CD4-positive, alpha-beta memory T cell (primary cell): ENCODE results near the gene FAM20C. TPM values are rescaled to one million over a fixed set of nuclear protein-coding genes. Genes with fewer than 3 reads are reported as not detected.
A peak's percentile ranks its signal among the peaks of the same experiment; 100 is the strongest.

Source experiments
- CTCF ChIA-PET: fragments of 350-600 bp; sonication (Branson Sonifier 250); formaldehyde crosslinking; loops from one replicate; lab custom pipeline; 2021; ENCODE audit warnings: inconsistent platforms; ENCODE audit not compliant: partially characterized antibody; lab: Charles Lee
- POLR2A ChIA-PET: fragments of 350-600 bp; sonication (Branson Sonifier 250); formaldehyde crosslinking; loops from one replicate; lab custom pipeline; 2021; ENCODE audit not compliant: partially characterized antibody; lab: Charles Lee
- DNase-seq, 5 donors: peaks; one replicate each; pipeline versions ENCODE4 v3.0.0 to v3.0.0-alpha.2; 2020 to 2022; ENCODE audit warnings: mixed read lengths in 1 of 5
- H3K27ac ChIP-seq: one replicate; pipeline ENCODE4 v1.7.0; 2013; ENCODE audit warnings: low read depth, low read length
- H3K27me3 ChIP-seq: 2 replicates; pipeline ENCODE4 v1.7.0; 2013; ENCODE audit warnings: mild to moderate bottlenecking, low read length, moderate library complexity; ENCODE audit not compliant: insufficient read depth
- H3K36me3 ChIP-seq: 2 replicates; pipeline ENCODE4 v1.7.0; 2013; ENCODE audit warnings: mild to moderate bottlenecking, low read length, moderate library complexity; ENCODE audit not compliant: insufficient read depth
- H3K4me1 ChIP-seq: 2 replicates; pipeline ENCODE4 v1.7.0; 2013; ENCODE audit warnings: mild to moderate bottlenecking, low read length, moderate library complexity; ENCODE audit not compliant: insufficient read depth
- H3K4me3 ChIP-seq, 2 donors: one replicate each; pipeline ENCODE4 v1.7.0; 2013; ENCODE audit warnings: low read length in 2 of 2, mild to moderate bottlenecking in 1 of 2
- H3K9me3 ChIP-seq, 2 donors: one replicate each; pipeline ENCODE4 v1.7.0; 2013; ENCODE audit warnings: low read length in 2 of 2, control low read depth in 1 of 2; ENCODE audit not compliant: control insufficient read depth in 1 of 2
- H3K27ac Mint-ChIP-seq, 7 donors: one replicate each; pipeline ENCODE4 v1.8.0; 2020 to 2021; ENCODE audit warnings: mixed read lengths in 7 of 7, mild to moderate bottlenecking in 6 of 7, inconsistent platforms in 3 of 7, moderate library complexity in 3 of 7
- H3K27me3 Mint-ChIP-seq, 2 donors: one replicate each; pipeline ENCODE4 v1.8.0; 2020 to 2021; ENCODE audit warnings: mixed read lengths in 2 of 2
- H3K36me3 Mint-ChIP-seq, 2 donors: one replicate each; pipeline ENCODE4 v1.8.0; 2020 to 2021; ENCODE audit warnings: mixed read lengths in 2 of 2, inconsistent platforms in 1 of 2, mild to moderate bottlenecking in 1 of 2
- H3K4me1 Mint-ChIP-seq, 4 donors: one replicate each; pipeline ENCODE4 v1.8.0; 2020 to 2021; ENCODE audit warnings: mixed read lengths in 4 of 4, mild to moderate bottlenecking in 1 of 4
- H3K4me3 Mint-ChIP-seq, 8 donors: one replicate each; pipeline ENCODE4 v1.8.0; 2020 to 2021; ENCODE audit warnings: mixed read lengths in 8 of 8, mild to moderate bottlenecking in 7 of 8, moderate library complexity in 6 of 8, inconsistent platforms in 3 of 8
- H3K9me3 Mint-ChIP-seq, 8 donors: one replicate each; pipeline ENCODE4 v1.8.0; 2020 to 2021; ENCODE audit warnings: mixed read lengths in 8 of 8, mild to moderate bottlenecking in 5 of 8, inconsistent platforms in 3 of 8, moderate library complexity in 1 of 8
- intact Hi-C: fragments of 100-400 bp; cut with micrococcal nuclease; formaldehyde crosslinking; loops from one replicate; pipeline ENCODE4 v1.15.1; 2023
- polyA plus RNA-seq, 2 donors: library from polyadenylated mRNA; unstranded; fragments of 300-500 nt; fragmentation: Illumina TruSeq; gene quantifications; one replicate each; pipeline ENCODE4 v1.2.3, GENCODE V29; 2021
- total RNA-seq, 2 experiments: library from RNA; stranded (reverse); gene quantifications; one replicate each; pipeline ENCODE4 v1.2.3, GENCODE V29; 2021

The FAM20C gene
- total and polyA plus RNA-seq, 4 experiments from 2014 or later: 4.7 to 7.8 TPM; not detected in 2

DNA sequence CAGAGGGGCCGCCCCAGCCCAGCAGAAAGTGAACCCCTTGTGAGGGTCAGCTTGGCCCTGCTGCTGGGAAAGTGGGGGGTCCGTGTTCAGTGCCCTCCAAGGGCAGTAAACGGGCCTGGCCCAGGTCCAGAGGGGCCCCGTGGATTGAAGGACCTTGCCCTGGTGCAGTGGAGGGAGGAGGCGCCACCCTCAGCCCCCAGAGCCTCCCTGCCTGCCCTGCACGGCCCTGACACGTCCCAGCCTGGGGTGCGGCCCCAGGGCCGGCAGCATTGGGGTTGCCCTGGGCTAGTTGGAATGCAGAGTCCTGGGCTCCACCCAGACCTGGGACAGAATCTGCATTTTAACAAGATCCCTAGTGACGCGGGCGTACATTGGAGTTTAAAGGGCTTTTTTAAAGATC is 54.8 kb downstream of the FAM20C start:
- no peaks in the 10 kb centered on the region for H3K36me3 Mint-ChIP-seq
- no peaks in the 10 kb centered on the region for H3K27me3 ChIP-seq
- H3K27ac Mint-ChIP-seq: no peak overlapping the region
- POLR2A ChIA-PET: no interaction called here
- H3K9me3 Mint-ChIP-seq: peaks cover 0 to 3% (median 0%) of the 10 kb centered on the region in 8 donors
- H3K4me3 ChIP-seq: no peak overlapping the region
- H3K4me1 Mint-ChIP-seq: no peaks in the 10 kb centered on the region
- peaks cover 0 to 1% of the 10 kb centered on the region in 2 donors for H3K27me3 Mint-ChIP-seq
- H3K27ac ChIP-seq: no peak overlapping the region
- CTCF ChIA-PET: no interaction called here
- H3K9me3 ChIP-seq: no peaks in the 10 kb centered on the region
- peak in 1 of 5 donors; percentile 9 for DNase-seq
- H3K4me1 ChIP-seq: no peaks in the 10 kb centered on the region
- intact Hi-C loops: no loop called here
- H3K36me3 ChIP-seq: no peaks in the 10 kb centered on the region
- no peak overlapping the region for H3K4me3 Mint-ChIP-seq

- H3K27me3 Mint-ChIP-seq: peaks cover 0 to 1% of the 10 kb centered on the region in 2 donors
- Histone ChIP-seq H3K4me1 (no peaks in the 10 kb centered on the region), H3K27me3 (no peaks in the 10 kb centered on the region), H3K9me3 (no peaks in the 10 kb centered on the region), H3K4me3 (no peak overlapping the region), H3K27ac (no peak overlapping the region), H3K36me3 (no peaks in the 10 kb centered on the region)
- H3K36me3 Mint-ChIP-seq: no peaks in the 10 kb centered on the region
- H3K9me3 Mint-ChIP-seq: peaks cover 0 to 3% (median 0%) of the 10 kb centered on the region in 8 donors
- CTCF ChIA-PET: no interaction called here
- no peak for DNase-seq
- no peak overlapping the region for H3K4me3 Mint-ChIP-seq
- H3K27ac Mint-ChIP-seq: no peak overlapping the region
- intact Hi-C loops: no loop called here
- H3K4me1 Mint-ChIP-seq: no peaks in the 10 kb centered on the region
- POLR2A ChIA-PET: no interaction called here
Measured at GRCh38 chr7:247636-248035, 55.3 kb downstream of the FAM20C start.

- H3K27ac Mint-ChIP-seq: no peak overlapping the region
- no peaks in the 10 kb centered on the region for H3K4me1 Mint-ChIP-seq
- no peaks in the 10 kb centered on the region for H3K4me1 ChIP-seq
- DNase-seq: no peak
- H3K9me3 ChIP-seq: no peaks in the 10 kb centered on the region
- no peak overlapping the region for H3K4me3 Mint-ChIP-seq
- POLR2A ChIA-PET: no interaction called here
- no peaks in the 10 kb centered on the region for H3K36me3 ChIP-seq
- peaks cover 0 to 1% of the 10 kb centered on the region in 2 donors for H3K27me3 Mint-ChIP-seq
- no peaks in the 10 kb centered on the region for H3K36me3 Mint-ChIP-seq
- no peak overlapping the region for H3K27ac ChIP-seq
- intact Hi-C loops: no loop called here
- no peaks in the 10 kb centered on the region for H3K27me3 ChIP-seq
- H3K4me3 ChIP-seq: no peak overlapping the region
- peaks cover 0 to 3% (median 0%) of the 10 kb centered on the region in 8 donors for H3K9me3 Mint-ChIP-seq
- CTCF ChIA-PET: no interaction called here
Measured at GRCh38 chr7:248732-249435, 56.5 kb downstream of the FAM20C start.

- Mint-ChIP-seq H3K4me3 (no peak overlapping the region), H3K27me3 (peaks cover 0 to 1% of the 10 kb centered on the region in 2 donors), H3K27ac (no peak overlapping the region), H3K9me3 (peaks cover 0 to 3% (median 0%) of the 10 kb centered on the region in 8 donors), H3K36me3 (no peaks in the 10 kb centered on the region), H3K4me1 (no peaks in the 10 kb centered on the region)
- POLR2A ChIA-PET: no interaction called here
- CTCF ChIA-PET: no interaction called here
- peak in 1 of 5 donors; percentile 19 for DNase-seq
- no peaks in the 10 kb centered on the region for H3K4me1 ChIP-seq
- no peak overlapping the region for H3K27ac ChIP-seq
- intact Hi-C loops: no loop called here
- no peaks in the 10 kb centered on the region for H3K9me3 ChIP-seq
- no peaks in the 10 kb centered on the region for H3K27me3 ChIP-seq
- H3K36me3 ChIP-seq: no peaks in the 10 kb centered on the region
- no peak overlapping the region for H3K4me3 ChIP-seq
Measured at GRCh38 chr7:249989-250388, 57.6 kb downstream of the FAM20C start.

DNA sequence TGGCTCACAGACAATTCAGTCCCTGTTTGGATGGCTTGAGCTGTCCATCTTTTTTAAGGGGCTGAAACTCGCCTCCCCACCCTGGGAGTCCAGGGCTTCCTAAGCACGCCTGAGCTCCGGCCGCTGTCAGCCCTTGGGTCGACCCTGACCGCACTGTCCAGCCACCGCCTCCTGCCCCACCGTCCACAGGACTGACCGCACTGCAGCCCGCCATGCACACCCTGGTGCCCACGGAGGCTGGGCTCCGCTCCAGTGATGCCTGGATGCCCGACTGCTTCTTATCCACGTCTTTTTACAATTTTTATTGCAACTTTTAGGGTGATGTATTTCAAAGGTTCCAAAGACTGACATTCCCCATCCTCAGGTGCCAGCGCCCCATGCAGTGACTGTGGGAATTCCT is 58.2 kb downstream of the FAM20C start:
- Histone ChIP-seq H3K9me3 (no peaks in the 10 kb centered on the region), H3K4me3 (no peak overlapping the region), H3K27me3 (no peaks in the 10 kb centered on the region), H3K27ac (no peak overlapping the region), H3K4me1 (no peaks in the 10 kb centered on the region), H3K36me3 (no peaks in the 10 kb centered on the region)
- ChIA-PET CTCF (no interaction called here), POLR2A (no interaction called here)
- Mint-ChIP-seq H3K36me3 (no peaks in the 10 kb centered on the region), H3K27ac (no peak overlapping the region), H3K4me1 (no peaks in the 10 kb centered on the region), H3K4me3 (no peak overlapping the region), H3K27me3 (peaks cover 1% of the 10 kb centered on the region in 2 donors), H3K9me3 (peaks cover 0 to 2% (median 0%) of the 10 kb centered on the region in 8 donors)
- intact Hi-C loops: no loop called here
- no peak for DNase-seq

DNA sequence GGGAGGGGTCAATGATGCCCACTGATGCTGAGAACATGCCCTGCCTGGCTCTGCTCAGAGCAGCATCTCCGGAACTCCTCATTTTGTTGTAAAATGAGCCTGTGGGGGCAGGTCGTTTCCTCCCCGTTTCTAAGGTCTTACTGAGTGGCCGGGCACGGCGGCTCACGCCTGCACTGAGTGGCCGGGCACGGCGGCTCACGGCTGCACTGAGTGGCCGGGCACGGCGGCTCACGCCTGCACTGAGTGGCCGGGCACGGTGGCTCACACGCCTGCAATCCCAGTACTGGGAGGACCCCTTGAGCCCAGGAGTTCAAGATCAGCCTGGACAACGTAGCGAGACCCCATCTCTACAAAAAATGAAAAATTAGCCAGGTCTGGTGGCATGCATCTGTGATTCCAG is 58.6 kb downstream of the FAM20C start:
- Mint-ChIP-seq H3K4me1 (no peaks in the 10 kb centered on the region), H3K27ac (no peak overlapping the region), H3K27me3 (peaks cover 1% of the 10 kb centered on the region in 2 donors), H3K4me3 (no peak overlapping the region), H3K9me3 (no peaks in the 10 kb centered on the region), H3K36me3 (no peaks in the 10 kb centered on the region)
- intact Hi-C loops: no loop called here
- H3K9me3 ChIP-seq: no peaks in the 10 kb centered on the region
- H3K27ac ChIP-seq: no peak overlapping the region
- H3K4me3 ChIP-seq: no peak overlapping the region
- H3K4me1 ChIP-seq: no peaks in the 10 kb centered on the region
- ChIA-PET CTCF (no interaction called here), POLR2A (no interaction called here)
- H3K36me3 ChIP-seq: no peaks in the 10 kb centered on the region
- no peak for DNase-seq
- H3K27me3 ChIP-seq: no peaks in the 10 kb centered on the region

GRCh38 chr7:251446-252175 is 59.2 kb downstream of the FAM20C start:
- no peaks in the 10 kb centered on the region for H3K9me3 Mint-ChIP-seq
- no peak overlapping the region for H3K4me3 Mint-ChIP-seq
- no peaks in the 10 kb centered on the region for H3K4me1 Mint-ChIP-seq
- DNase-seq: no peak
- no peak overlapping the region for H3K27ac Mint-ChIP-seq
- H3K27me3 Mint-ChIP-seq: peaks cover 0 to 1% of the 10 kb centered on the region in 2 donors
- H3K36me3 Mint-ChIP-seq: no peaks in the 10 kb centered on the region
- no peak overlapping the region for H3K27ac ChIP-seq
- H3K36me3 ChIP-seq: no peaks in the 10 kb centered on the region
- ChIA-PET CTCF (no interaction called here), POLR2A (no interaction called here)
- intact Hi-C loops: no loop called here
- H3K4me3 ChIP-seq: no peak overlapping the region
- no peaks in the 10 kb centered on the region for H3K27me3 ChIP-seq
- no peaks in the 10 kb centered on the region for H3K9me3 ChIP-seq
- no peaks in the 10 kb centered on the region for H3K4me1 ChIP-seq
